Breast epithelium (tissue), 4 donors: ENCODE results near the gene ISG20L2. TPM values are rescaled to one million over a fixed set of nuclear protein-coding genes. Genes with fewer than 3 reads are reported as not detected.

Experiments used
- DNase-seq, 2 donors: peaks; one replicate each; pipeline ENCODE4 v3.0.0-alpha.2; 2019; ENCODE audit warnings: low spot score in 2 of 2
- H3K27ac ChIP-seq, 2 donors: fragments of 200-600 bp; sonication (generic) in 1 of 2; one replicate each; pipeline ENCODE4 v1.5.1; 2016 to 2019; ENCODE audit warnings: mild to moderate bottlenecking in 1 of 2
- H3K27me3 ChIP-seq, 2 donors: fragments of 200-600 bp; sonication (generic) in 1 of 2; one replicate each; pipeline versions ENCODE4 v1.5.1 to v1.6.0; 2017 to 2019; ENCODE audit warnings: control low read depth in 1 of 2, mild to moderate bottlenecking in 1 of 2
- H3K36me3 ChIP-seq: fragments of 200-600 bp; one replicate; pipeline ENCODE4 v1.5.1; 2019
- H3K4me1 ChIP-seq, 2 donors: fragments of 200-600 bp; sonication (generic); one replicate each; pipeline ENCODE4 v1.5.1; 2016 to 2019; ENCODE audit warnings: control low read depth in 1 of 2
- H3K4me3 ChIP-seq, 3 donors: fragments of 200-600 bp; sonication (generic); 1 replicate in 2 of 3; 2 replicates in 1 of 3; pipeline ENCODE4 v1.5.1; 2016 to 2019; ENCODE audit warnings: mild to moderate bottlenecking in 3 of 3, moderate library complexity in 2 of 3
- H3K9me3 ChIP-seq, 2 donors: fragments of 200-600 bp; sonication (generic) in 1 of 2; one replicate each; pipeline ENCODE4 v1.5.1; 2016 to 2019; ENCODE audit warnings: control low read depth in 1 of 2
- CTCF ChIP-seq, 3 donors: fragments of 450-650 bp; IDR thresholded peaks; one replicate each; pipeline ENCODE4 v1.5.1; 2016 to 2017; ENCODE audit warnings: antibody characterized with exemption in 3 of 3, mild to moderate bottlenecking in 3 of 3, moderate library complexity in 3 of 3
- POLR2A ChIP-seq: fragments of 450-650 bp; IDR thresholded peaks from one replicate; pipeline ENCODE4 v1.6.1; 2016; ENCODE audit warnings: antibody characterized with exemption, mild to moderate bottlenecking, moderate library complexity
- POLR2AphosphoS5 ChIP-seq, 3 donors: sonication (generic); formaldehyde crosslinking; IDR thresholded peaks; one replicate each; pipeline ENCODE4 v1.6.1; 2017; ENCODE audit warnings: antibody characterized with exemption in 3 of 3
- intact Hi-C: fragments of 100-400 bp; cut with DNase I; formaldehyde crosslinking; loops from one replicate; pipeline ENCODE4 v1.15.1; 2023; ENCODE audit warnings: low total_unique reads
- total RNA-seq, 3 donors: library from RNA; depleted of rRNA; stranded (reverse); fragments of >200 nt; gene quantifications; one replicate each; pipeline ENCODE4 v1.1.0, GENCODE V29; 2016

ISG20L2 gene
- total RNA-seq, 3 donors from 2014 or later = 13.6 to 25.2 (median 21.0) TPM

GRCh38 chr1:156751451-156751756 is 22.8 kb upstream of the ISG20L2 start, which contains the start of gene HDGF:
TSS of gene HDGF (minus strand) at chr1:156751675. CDS start at chr1:156751429, 246 bp downstream.
- peaks cover 8 to 29% of the 10 kb centered on the region in 2 donors for H3K4me1 ChIP-seq
- no peaks in the 10 kb centered on the region for H3K9me3 ChIP-seq
- H3K4me3 ChIP-seq = peak within 1 kb of the TSS; percentile 87 to 98 (median 95)
- intact Hi-C loops = no loop called here
- no peak for DNase-seq
- peak within 1 kb of the TSS; percentile 100 for H3K27ac ChIP-seq
- no peaks in the 10 kb centered on the region for H3K36me3 ChIP-seq
- no peaks in the 10 kb centered on the region for H3K27me3 ChIP-seq
- no peak for TF ChIP-seq POLR2AphosphoS5 (IDR thresholded peaks at IDR 0.05)
- TF ChIP-seq CTCF (IDR thresholded peaks at IDR 0.05) = no peak
- TF ChIP-seq POLR2A = no peak

GRCh38 chr1:156750711-156751450 is 22.3 kb upstream of the ISG20L2 start:
- Histone ChIP-seq H3K9me3 (no peaks in the 10 kb centered on the region), H3K4me3 (peak overlapping the region; percentile 87 to 98 (median 95)), H3K27ac (peak overlapping the region; percentile 100), H3K27me3 (no peaks in the 10 kb centered on the region), H3K36me3 (no peaks in the 10 kb centered on the region), H3K4me1 (peaks cover 8 to 34% of the 10 kb centered on the region in 2 donors)
- intact Hi-C loops = no loop called here
- TF ChIP-seq POLR2A (peak; percentile 9), POLR2AphosphoS5 (IDR thresholded peaks at IDR 0.05) (peak in 1 of 3 donors; percentile 73), CTCF (IDR thresholded peaks at IDR 0.05) (peak in 1 of 3 donors; percentile 25)
- peak; percentile 55 to 67 for DNase-seq

GRCh38 chr1:156750191-156750672 is 21.7 kb upstream of the ISG20L2 start:
- intact Hi-C loops = no loop called here
- H3K9me3 ChIP-seq = no peaks in the 10 kb centered on the region
- H3K4me1 ChIP-seq = peaks cover 8 to 38% of the 10 kb centered on the region in 2 donors
- H3K27ac ChIP-seq = peak overlapping the region; percentile 100
- no peaks in the 10 kb centered on the region for H3K36me3 ChIP-seq
- H3K27me3 ChIP-seq = no peaks in the 10 kb centered on the region
- TF ChIP-seq POLR2AphosphoS5 (IDR thresholded peaks at IDR 0.05) (peak; percentile 11 to 68 (median 14)), POLR2A (no peak)
- DNase-seq = peak; percentile 69 to 76
- peak overlapping the region; percentile 87 to 98 (median 95) for H3K4me3 ChIP-seq

- DNase-seq = no peak
These were observed 21.0 kb upstream of the ISG20L2 start for GRCh38 chr1:156749419-156750118.

More at GRCh38 chr1:156749419-156750118, 21.0 kb upstream of the ISG20L2 start:
- no peaks in the 10 kb centered on the region for H3K27me3 ChIP-seq
- no peaks in the 10 kb centered on the region for H3K36me3 ChIP-seq
- H3K4me3 ChIP-seq = peak overlapping the region; percentile 87 to 98 (median 95)
- intact Hi-C loops = no loop called here
- H3K27ac ChIP-seq = peak overlapping the region; percentile 100
- TF ChIP-seq POLR2AphosphoS5 (IDR thresholded peaks at IDR 0.05) = no peak
- TF ChIP-seq POLR2A = no peak
- no peak for TF ChIP-seq CTCF (IDR thresholded peaks at IDR 0.05)
- no peaks in the 10 kb centered on the region for H3K9me3 ChIP-seq
- H3K4me1 ChIP-seq = peaks cover 8 to 38% of the 10 kb centered on the region in 2 donors
